GM10847 (cell line): Measurements from ENCODE around the gene IL2RA.
A peak's percentile ranks its signal among the peaks of the same experiment; 100 is the strongest.

ENCODE experiments used
- POLR2A ChIP-seq: IDR thresholded peaks from 2 replicates; pipeline ENCODE4 v1.6.1; 2011; ENCODE audit not compliant: insufficient read length; ENCODE audit errors: extremely low read depth

Gene IL2RA

GRCh38 chr10:5999440-6000165 is 62.6 kb downstream of the IL2RA start:
- no peak for TF ChIP-seq POLR2A

GRCh38 chr10:5996696-5997095 is 65.5 kb downstream of the IL2RA start:
- TF ChIP-seq POLR2A: no peak

- no peak for TF ChIP-seq POLR2A
Measured at GRCh38 chr10:5992398-5992797, 69.8 kb downstream of the IL2RA start.

GRCh38 chr10:5991708-5992107 is 70.5 kb downstream of the IL2RA start:
- TF ChIP-seq POLR2A: no peak

- TF ChIP-seq POLR2A: no peak
Measured at GRCh38 chr10:5989756-5990155, 72.4 kb downstream of the IL2RA start.

- no peak for TF ChIP-seq POLR2A
Measured at GRCh38 chr10:5988336-5988920, 73.7 kb downstream of the IL2RA start.

GRCh38 chr10:5987747-5988146 is 74.4 kb downstream of the IL2RA start:
- no peak for TF ChIP-seq POLR2A

GRCh38 chr10:5985029-5985428 is 77.1 kb downstream of the IL2RA start:
- TF ChIP-seq POLR2A: no peak

- TF ChIP-seq POLR2A: no peak
Measured at GRCh38 chr10:5983774-5984173, 78.4 kb downstream of the IL2RA start.

- no peak for TF ChIP-seq POLR2A
Measured at GRCh38 chr10:5981529-5981928, 80.6 kb downstream of the IL2RA start.

- TF ChIP-seq POLR2A: no peak
Measured at GRCh38 chr10:5978230-5978489, 84.0 kb downstream of the IL2RA start.

- TF ChIP-seq POLR2A: peak; percentile 32
Measured at GRCh38 chr10:5977471-5978229, 84.5 kb downstream of the IL2RA start, which contains the start of gene IL15RA. Gene IL15RA, minus strand, starts transcription at chr10:5977543. Its CDS starts 51 bp downstream, at chr10:5977492.

- no peak for TF ChIP-seq POLR2A
Measured at GRCh38 chr10:5976512-5977470, 85.4 kb downstream of the IL2RA start.

- TF ChIP-seq POLR2A: no peak
Measured at GRCh38 chr10:5975641-5976473, 86.3 kb downstream of the IL2RA start.

- TF ChIP-seq POLR2A: no peak
Measured at GRCh38 chr10:5973069-5973468, 89.1 kb downstream of the IL2RA start.

- TF ChIP-seq POLR2A: no peak
Measured at GRCh38 chr10:5971886-5972285, 90.3 kb downstream of the IL2RA start.
